NCI-H345 treated with DMSO at 0.1 percent for 48 hours (cell line): ENCODE data around the gene ITPKB.

Experiments
- DNase-seq: peaks from one replicate; lab custom pipeline; 2025; ENCODE audit not compliant: unreplicated experiment; lab: John Stamatoyannopoulos, UW

Gene ITPKB

GRCh38 chr1:226686440-226687425 lies 52.3 kb downstream of the ITPKB start:
- DNase-seq, result peak; percentile 53

- DNase-seq, result no peak
Measured at GRCh38 chr1:226685196-226685820, 53.8 kb downstream of the ITPKB start.

DNA sequence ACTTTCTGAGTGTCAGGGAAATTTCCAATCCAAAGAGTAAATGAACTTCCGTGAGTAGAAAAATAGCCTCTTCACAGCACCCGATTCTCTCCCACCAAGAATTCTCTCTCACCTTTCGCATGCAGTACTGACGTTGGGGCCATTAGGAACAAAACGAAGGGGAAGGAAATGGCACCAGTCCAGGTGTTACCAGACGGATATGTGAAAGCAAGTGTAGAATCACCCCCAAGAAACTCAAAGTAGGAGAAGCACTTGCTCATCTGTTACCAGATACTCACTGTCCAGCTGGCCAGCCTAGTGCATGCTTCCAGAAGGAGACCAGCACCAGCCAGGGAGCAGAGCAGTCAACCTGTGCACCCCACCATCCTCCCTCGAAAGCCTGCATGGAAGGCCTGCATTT lies 55.1 kb downstream of the ITPKB start:
- no peak for DNase-seq

- DNase-seq, result no peak
Measured at GRCh38 chr1:226682871-226683814, 55.9 kb downstream of the ITPKB start.

DNA sequence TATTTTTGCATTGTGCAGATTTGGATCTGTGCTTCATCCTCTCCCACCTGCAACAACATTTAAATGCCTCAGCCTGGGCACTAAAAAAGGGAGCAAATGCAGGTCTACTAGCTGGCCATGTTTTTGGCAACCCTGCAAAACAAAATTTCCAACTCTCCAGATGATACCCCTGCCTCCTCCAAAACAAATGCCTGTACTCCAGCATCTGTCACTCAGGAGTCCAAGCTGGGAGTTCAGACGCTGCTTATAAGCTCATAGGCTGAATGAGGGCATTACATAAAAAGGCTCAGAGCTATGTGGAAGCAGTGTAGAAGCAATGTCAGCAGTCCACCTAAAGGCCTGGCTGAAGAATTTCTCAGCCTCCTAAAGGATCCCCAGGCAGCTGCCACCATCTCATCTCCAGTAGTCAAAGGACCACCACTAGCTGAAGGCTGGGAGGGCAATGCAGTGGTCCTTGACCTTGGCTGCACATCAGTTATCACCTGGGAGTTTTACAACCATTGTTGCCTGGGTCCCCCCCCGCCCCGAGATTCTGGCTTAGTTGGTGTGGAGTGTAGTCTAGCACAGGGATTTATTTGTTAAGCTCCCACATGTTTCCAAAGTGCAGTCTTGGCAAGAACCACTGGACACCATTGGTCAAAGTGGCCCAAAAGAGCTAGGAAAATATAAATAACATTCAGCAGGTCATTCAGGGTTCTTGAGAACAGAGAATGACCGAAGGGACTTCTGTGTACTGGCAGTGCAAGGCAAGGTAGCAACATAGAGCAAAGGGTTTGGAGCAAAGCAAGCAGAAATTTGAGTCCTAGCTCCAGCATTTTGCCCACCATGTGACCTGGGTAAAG lies 57.2 kb downstream of the ITPKB start:
- DNase-seq, result no peak

- DNase-seq, result no peak
Measured at GRCh38 chr1:226680653-226681052, 58.4 kb downstream of the ITPKB start.

GRCh38 chr1:226679853-226680516 lies 59.1 kb downstream of the ITPKB start:
- DNase-seq, result no peak

DNA sequence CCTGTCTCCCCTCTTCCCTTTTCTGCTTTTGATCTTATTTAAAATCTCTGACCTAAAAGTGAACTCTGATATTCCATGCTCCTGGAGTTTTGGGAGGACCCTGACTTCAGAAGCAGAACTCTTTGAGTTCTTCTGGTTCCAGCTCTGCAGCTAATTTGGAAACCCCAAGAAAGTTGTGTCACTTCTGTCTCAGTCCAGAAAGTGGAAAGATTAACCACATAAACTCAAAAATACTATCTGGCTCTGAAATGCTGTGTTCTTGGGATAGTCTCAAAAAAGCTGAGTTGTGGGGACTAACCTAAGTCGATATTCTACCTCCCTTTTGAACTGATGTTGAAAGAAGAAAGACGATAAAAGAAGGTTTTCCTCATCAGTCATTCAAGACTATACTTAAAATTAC lies 59.8 kb downstream of the ITPKB start:
- DNase-seq, result no peak

- DNase-seq, result no peak
Measured at GRCh38 chr1:226678701-226679100, 60.4 kb downstream of the ITPKB start.

DNA sequence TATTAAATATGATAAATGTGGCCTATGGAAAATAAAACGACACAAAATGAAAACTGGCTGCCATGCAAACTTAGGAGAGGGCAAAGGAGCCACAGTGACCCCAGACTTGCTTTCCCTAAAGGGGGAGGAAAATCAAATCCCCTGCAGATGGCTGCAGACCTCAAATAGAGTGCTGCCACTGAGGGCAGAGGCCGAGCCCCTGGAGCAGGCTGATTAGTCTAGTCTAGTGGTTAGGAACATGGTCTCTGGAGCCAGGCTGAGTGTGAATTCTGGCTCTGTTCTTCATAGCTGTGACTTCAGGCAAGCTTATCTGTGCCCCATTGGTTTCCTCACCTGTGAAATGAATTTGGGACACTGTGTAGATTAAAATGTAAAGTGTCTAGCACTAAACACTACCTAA lies 60.8 kb downstream of the ITPKB start:
- DNase-seq, result no peak

DNA sequence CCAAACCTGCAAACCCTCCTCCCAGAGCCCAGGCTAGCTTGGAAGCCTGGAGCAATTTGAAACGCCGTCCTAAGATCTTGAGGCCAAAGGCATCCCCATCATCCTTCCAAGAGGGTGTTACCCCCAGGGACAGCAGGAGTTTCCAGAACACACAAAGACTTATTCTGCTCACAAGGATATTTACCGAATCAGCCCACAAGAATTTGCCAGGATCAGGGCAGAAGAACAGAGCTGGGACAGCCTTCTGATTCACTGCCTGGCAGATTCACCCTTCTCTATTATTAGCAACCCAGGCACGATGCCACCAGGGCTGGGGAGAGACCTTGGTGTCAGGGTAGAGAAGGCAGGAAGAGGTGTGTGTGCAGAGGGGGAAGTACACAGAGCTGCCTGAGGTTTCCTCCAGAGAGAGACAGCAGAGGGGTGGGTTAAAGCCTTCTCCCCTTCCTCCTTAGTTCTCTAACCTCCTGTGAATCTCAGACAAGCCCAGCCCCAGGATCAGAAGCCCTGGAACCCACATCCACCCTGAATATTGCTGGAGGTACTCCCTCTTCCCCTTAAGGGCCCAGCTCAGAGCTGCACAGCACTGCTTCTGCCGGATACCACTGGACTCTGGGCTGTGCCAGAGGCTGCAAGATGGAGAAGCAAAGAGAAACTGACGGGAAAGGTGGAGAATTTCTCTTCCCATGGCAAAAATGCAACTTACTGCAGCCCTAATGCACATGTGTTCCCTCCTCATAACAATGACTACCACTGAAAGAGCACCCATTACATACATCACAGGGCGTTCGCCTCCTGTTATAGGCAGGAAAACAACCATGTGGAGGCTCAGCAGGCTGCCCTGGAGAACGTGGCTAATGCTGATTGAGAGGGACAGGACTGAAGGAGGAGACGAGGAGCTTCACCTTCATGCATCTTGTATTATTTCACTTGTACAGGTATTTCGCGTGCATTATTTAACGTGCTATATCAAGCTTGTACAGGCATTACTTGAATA lies 61.8 kb downstream of the ITPKB start:
- DNase-seq, result no peak

DNA sequence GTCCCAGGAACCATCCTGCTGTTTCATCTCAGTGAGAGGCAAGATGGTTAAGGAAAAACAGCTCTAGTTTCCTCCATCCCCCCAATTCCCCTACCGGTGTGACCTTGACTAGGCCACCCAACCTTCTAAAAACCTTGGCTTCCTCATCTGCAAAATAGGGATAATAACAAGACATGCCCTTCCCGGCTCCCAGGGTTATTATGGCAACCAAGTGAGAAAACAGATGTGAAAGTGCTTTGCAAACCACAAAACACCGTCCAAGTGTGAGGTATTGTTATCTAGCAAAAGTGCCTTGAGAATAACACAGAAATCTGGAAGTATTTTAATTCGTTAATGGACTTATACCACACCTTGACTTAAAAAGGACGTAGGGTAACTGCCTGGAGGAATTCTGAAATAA lies 62.7 kb downstream of the ITPKB start:
- no peak for DNase-seq

DNA sequence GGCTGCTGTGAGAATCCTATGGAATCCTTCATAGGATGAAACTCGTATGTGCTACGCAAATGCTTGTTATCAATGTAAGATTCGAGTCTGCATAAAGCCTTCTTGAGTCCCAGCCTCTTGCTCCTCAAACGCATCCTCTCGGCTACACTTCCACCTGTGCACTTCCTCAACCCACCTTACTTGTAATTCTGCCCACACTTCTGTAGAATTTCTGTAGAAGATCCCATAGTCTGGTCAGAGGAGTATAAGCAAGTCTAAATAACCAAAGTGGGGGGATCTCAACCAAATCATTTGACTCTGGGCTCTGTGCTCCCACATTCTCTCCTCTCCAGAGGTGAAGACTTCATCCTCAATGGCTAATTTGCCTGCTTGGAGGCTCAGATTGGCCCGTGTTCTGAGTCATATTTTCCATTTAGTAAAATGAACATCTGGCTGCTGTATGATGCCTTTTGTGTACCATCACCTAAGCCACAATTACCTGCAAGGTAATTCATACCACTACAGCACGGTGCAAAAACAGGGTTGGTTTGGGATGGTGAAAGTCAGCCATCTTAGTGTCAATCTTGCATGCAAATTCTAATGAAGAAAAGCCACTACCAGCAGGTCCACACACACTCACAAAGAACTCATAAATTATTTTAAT lies 63.2 kb downstream of the ITPKB start:
- no peak for DNase-seq

- DNase-seq, result no peak
Measured at GRCh38 chr1:226674892-226675714, 64.0 kb downstream of the ITPKB start.

DNA sequence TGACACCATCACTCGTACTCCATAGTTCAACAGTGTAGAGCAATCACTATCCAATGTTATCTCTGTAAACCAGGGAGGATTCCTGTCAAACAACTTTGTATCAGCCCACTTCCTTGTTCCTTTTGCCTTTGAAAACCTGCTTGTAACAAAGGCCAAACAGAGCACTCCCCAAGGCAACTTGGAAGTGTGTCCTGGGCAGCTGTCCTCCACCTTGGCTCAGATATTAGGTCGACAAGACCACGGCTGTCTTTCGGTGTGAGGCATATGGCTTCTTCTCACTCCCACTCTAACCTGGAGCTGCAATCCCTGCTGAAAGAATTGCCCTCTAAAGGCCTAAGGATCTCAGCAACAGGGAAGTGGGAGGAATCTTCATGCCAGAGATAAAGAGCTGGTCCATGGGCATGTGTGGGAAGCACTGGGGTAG lies 66.7 kb downstream of the ITPKB start:
- no peak for DNase-seq

DNA sequence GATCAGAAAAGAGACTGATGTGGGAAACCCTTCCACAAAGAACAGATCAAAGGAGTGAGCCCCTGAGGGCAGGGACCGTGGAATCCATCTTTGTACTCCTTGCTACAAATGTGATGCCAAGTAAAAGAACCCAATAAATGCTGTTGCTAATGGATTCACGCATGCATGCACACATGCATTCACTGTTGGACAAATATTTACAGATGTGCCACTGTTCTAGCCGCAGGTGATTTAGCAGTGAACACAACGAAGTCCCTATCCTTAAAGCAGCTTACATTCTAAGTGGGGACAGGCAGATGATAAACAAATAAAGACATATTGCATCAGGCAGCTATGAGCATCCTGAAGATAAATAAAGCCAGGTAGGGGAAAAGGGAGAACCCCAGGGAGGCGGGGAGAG lies 67.8 kb downstream of the ITPKB start:
- peak; percentile 91 for DNase-seq

DNA sequence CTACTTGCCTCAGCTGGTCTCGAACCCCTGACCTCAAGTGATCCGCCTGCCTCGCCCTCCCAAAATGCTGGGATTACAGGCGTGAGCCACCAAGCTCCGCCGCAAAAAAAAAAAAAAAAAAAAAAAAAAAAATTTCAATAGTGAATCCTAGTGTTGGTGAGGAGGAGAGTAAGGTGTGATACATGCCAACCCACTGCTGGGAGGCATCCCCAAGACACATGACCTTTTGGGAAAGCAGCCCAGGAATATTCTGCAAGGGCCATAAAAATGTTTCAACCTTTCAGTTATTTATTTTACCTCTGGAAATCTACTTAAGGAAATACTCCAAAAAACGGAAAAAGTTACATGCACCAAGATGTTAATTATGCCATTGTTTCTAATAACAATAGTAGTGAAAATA lies 69.0 kb downstream of the ITPKB start:
- DNase-seq, result no peak
